NCI-H774 (cell line): Measurements from ENCODE around the gene OLIG1.

ENCODE experiments used
- DNase-seq: peaks from one replicate; lab custom pipeline; 2025; lab: John Stamatoyannopoulos, UW

OLIG1 gene

GRCh38 chr21:33031152-33031911 is 38.6 kb upstream of the OLIG1 start:
- no peak for DNase-seq

GRCh38 chr21:33032434-33033047 is 37.4 kb upstream of the OLIG1 start:
- no peak for DNase-seq

- no peak for DNase-seq
Observed at GRCh38 chr21:33033094-33033951, 36.6 kb upstream of the OLIG1 start.

GRCh38 chr21:33033961-33034413 is 36.0 kb upstream of the OLIG1 start:
- no peak for DNase-seq

- DNase-seq = no peak
Observed at GRCh38 chr21:33035147-33035546, 34.8 kb upstream of the OLIG1 start.

GRCh38 chr21:33036430-33037162 is 33.3 kb upstream of the OLIG1 start:
- DNase-seq = no peak

GRCh38 chr21:33037501-33037900 is 32.4 kb upstream of the OLIG1 start:
- no peak for DNase-seq

- DNase-seq = no peak
Observed at GRCh38 chr21:33039536-33039935, 30.4 kb upstream of the OLIG1 start.

GRCh38 chr21:33040215-33040614 is 29.7 kb upstream of the OLIG1 start:
- DNase-seq = no peak

- no peak for DNase-seq
Observed at GRCh38 chr21:33041981-33042380, 28.0 kb upstream of the OLIG1 start.

GRCh38 chr21:33042812-33043211 is 27.1 kb upstream of the OLIG1 start:
- DNase-seq = no peak

- no peak for DNase-seq
Observed at GRCh38 chr21:33046455-33046854, 23.5 kb upstream of the OLIG1 start.

GRCh38 chr21:33047231-33047630 is 22.7 kb upstream of the OLIG1 start:
- DNase-seq = no peak

- no peak for DNase-seq
Observed at GRCh38 chr21:33051925-33052324, 18.0 kb upstream of the OLIG1 start.

GRCh38 chr21:33053951-33054350 is 16.0 kb upstream of the OLIG1 start:
- DNase-seq = no peak

GRCh38 chr21:33055991-33056390 is 13.9 kb upstream of the OLIG1 start:
- DNase-seq = no peak

GRCh38 chr21:33057385-33057940 is 12.5 kb upstream of the OLIG1 start:
- DNase-seq = no peak

GRCh38 chr21:33058527-33058926 is 11.4 kb upstream of the OLIG1 start:
- no peak for DNase-seq

GRCh38 chr21:33058957-33059356 is 11.0 kb upstream of the OLIG1 start:
- no peak for DNase-seq

GRCh38 chr21:33059380-33059841 is 10.5 kb upstream of the OLIG1 start:
- no peak for DNase-seq

GRCh38 chr21:33061233-33061632 is 8.7 kb upstream of the OLIG1 start:
- no peak for DNase-seq
